Stimulated activated CD4-positive, alpha-beta T cell treated with anti-CD3 and anti-CD28 coated beads, Interleukin-12 subunit alpha, Interleukin-12 subunit beta, amount 100 ng/mL, for 48 hours (primary cell): ENCODE measurements around the gene TENM4.

ENCODE experiments used
- DNase-seq, 3 donors: peaks; one replicate each; pipeline ENCODE4 v3.0.0-alpha.2; 2020; ENCODE audit warnings: low read depth in 2 of 3, low spot score in 1 of 3

The TENM4 gene

GRCh38 chr11:79186669-79187068 lies 254.2 kb downstream of the TENM4 start:
- no peak for DNase-seq

DNA sequence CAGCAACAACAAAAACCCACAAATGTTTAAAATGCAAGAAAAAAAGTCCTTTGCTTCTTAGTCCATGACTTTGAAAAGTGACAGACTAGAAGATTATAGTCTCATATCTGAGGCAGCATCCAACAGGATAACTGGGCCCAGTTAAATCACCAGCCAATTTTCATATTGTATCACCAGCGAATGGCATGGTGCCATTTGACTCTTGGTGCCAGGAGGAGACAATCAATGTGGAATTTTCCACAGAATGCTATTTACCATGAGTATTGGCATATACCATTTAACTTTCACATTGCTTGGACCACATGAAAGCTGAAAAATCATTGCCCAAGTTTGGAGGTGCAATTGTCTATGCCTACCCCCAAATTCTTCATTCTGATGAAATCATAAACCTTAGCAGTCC lies 255.5 kb downstream of the TENM4 start:
- no peak for DNase-seq

- DNase-seq, result no peak
Measured at GRCh38 chr11:79184285-79184684, 256.5 kb downstream of the TENM4 start.

GRCh38 chr11:79182794-79183193 lies 258.0 kb downstream of the TENM4 start:
- no peak for DNase-seq

DNA sequence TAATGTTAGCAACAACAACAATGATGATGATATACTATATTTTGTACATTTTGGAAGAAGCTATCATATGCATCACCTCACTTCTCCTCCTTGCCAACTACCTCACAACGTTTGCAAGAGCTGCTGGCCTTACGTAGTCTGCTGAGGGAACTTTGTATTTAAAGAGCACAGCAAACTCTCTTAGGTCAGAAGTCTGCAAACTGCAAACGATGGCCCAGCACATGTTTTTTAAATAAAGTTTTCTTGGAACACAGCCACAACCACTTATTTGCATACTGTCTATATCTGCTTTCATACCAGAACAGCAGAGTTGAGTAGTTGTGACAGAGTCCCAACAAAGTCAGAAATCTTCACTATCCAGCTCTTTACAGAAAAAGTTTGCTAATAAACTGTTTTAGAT lies 261.7 kb downstream of the TENM4 start:
- DNase-seq, result no peak

DNA sequence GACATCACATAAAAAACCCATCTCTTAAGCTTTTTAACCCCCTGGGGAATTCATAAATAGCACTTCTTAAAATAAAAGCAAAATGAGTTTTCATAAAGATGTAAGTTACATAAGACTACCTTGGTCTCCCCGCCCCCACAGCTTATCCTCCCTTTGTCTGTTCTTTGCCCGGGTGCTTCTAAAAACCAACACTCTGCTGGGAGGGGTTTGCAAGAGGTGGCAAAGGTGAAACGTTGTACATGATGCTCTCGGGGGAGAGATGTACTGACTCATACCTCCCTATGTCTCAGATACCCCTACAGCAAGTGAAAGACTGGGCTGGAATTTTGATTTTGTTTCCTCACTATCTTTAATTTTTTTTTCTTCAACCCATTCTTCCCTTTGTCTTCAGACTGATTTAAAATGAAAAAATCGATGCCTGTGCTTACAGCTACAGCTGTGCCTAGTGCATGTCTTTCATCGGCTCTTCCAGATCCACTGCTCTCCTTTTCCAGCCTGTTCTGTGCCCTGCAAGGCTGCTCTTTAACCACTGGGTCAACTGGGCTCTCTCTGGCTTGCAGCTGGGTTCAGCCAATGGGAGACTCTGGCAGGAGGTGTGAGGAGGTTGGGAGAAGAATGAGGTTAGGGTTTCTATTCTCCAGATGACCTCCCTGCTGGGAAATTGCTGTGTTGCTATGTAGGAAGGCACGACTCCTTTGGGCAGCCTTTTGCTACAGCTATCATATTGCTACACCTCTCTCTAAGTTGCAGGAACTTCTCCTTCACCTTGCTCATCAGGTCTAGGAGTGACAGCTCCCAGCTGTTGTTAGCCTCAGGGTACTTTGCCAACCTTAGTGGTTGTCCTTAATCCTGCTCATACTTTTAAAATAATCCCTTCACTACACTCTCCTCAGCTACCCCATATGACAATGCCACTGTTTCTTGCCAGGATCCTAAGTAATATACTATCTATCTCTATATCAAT lies 266.5 kb downstream of the TENM4 start:
- no peak for DNase-seq

GRCh38 chr11:79173615-79174014 lies 267.2 kb downstream of the TENM4 start:
- no peak for DNase-seq

DNA sequence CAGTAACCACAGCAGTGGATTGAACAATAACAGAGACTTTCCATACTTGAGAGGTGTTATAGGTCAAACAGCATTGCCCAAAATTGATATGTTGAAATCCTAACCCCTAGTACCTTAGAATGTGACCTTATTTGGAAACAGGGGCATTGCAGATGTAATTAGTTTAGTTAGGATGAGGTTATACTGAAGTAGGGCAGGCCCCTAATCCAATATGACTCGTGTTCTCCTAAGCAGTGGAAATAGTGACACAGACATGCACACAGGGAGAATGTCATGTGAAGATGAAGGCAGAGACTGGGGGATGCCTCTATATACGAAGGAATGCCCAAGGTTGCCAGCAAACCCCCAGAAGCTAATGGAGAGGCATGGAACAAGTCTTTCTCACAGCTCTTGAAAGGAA lies 270.5 kb downstream of the TENM4 start:
- DNase-seq, result no peak

DNA sequence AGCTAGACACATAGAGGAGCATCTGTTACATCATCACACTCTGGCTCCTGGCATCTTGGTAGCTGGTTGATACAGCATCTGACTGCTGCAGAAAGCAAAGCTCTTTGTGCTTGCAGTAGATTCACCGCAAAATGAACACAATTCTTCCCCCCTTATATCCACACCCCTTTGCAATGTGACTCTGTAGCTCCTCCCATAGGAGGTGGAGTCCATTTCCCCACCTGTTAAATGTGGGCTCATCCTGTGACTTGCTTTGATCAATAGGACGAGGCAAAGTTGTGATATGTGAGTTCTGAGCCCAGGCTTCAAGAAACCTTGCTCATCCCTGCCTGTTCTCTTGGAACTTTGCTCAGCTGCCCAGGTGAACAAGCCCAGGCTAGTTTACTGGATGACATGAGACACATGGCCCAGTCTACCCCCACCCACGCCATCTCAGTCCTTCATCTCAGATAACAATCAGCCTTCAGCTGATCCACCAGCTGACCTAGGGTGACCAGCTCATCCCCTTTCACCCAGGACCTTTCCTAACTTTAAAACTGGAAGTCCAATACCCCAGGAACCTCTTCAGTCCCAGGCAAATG lies 272.2 kb downstream of the TENM4 start:
- no peak for DNase-seq

DNA sequence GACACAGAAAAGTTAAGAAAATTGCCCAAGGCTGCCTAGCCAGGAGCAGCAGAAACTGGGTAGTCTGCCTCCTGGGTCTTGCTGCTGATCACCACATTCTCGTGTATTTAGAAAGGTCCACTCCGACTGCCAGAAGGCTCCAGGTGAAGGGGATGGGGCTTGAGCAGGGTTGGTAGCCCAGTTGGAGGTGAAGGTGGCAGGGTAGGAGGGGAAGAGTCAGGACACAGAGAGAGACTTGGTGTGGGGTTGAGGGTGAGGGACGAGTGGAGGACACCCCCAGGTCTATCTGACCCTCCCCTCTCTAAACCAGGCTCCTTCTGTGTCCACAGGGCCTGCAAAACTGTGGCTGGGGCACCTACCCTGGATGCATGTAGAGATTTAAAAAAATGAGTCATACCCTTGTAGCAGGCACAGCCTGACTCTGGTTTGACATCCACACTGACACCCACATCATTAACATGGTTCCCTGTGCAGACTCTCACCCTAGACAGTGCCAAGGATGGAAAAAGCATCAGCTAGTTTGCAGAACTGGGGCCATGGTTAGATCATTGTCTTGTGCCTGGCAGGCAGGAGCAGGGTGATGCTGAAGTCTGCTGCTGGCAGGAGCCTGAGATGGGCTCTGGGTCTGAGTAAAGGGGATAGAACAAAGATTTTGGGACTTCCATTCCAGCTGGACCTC lies 273.2 kb downstream of the TENM4 start:
- DNase-seq, result no peak

GRCh38 chr11:79165908-79166307 lies 274.9 kb downstream of the TENM4 start:
- DNase-seq, result no peak

DNA sequence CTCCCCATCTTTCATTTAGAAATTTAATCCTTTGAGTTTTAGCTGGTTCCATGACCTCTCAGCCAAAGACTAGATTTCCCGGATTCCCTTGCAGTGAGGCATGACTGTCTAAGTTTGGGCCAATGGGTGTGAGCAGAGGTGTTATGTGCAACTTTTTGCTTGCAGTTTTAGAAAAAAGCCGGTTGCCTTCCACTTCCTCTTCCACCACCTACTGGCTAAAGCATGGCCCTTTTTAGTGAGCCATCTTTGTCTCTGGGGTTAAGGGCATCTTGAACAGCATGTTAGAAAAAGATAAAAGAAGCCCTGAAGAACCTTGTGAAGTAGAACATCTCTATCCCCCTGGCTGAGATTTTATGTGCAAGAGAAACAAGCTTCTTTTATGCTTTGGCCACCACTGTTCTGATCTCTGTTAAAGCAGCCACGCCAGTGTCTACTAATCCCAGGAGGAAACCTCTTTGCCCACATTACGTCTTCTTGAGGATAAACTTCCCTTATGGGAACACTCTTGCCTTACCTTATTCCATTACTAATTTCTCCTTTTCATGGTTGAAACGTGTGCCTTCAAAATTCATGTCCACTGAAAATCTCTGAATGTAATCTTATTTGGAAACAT lies 279.9 kb downstream of the TENM4 start:
- DNase-seq, result no peak

- no peak for DNase-seq
Measured at GRCh38 chr11:79159657-79160450, 281.0 kb downstream of the TENM4 start.

GRCh38 chr11:79157738-79158137 lies 283.1 kb downstream of the TENM4 start:
- DNase-seq, result no peak

DNA sequence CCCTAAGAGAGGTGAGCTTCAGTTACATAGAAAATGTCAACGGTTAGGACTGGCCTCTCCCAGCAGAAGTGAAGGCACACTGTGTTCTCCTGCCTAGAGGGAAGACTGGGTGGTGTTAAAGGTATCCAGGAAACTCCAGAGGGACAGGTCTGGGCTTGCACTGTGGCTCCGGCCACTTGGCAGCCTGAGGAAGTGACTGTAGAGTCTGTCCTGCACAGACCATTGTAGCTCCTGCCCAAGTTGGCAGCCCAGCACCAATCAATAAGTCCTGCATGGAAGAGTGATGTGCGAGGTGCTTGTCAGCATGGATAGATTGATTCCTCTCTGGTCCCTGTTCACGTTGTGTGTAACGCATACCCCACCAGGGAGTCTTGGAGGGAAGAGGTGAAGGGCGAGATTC lies 284.8 kb downstream of the TENM4 start:
- DNase-seq, result no peak

- DNase-seq, result no peak
Measured at GRCh38 chr11:79155237-79155636, 285.6 kb downstream of the TENM4 start.

DNA sequence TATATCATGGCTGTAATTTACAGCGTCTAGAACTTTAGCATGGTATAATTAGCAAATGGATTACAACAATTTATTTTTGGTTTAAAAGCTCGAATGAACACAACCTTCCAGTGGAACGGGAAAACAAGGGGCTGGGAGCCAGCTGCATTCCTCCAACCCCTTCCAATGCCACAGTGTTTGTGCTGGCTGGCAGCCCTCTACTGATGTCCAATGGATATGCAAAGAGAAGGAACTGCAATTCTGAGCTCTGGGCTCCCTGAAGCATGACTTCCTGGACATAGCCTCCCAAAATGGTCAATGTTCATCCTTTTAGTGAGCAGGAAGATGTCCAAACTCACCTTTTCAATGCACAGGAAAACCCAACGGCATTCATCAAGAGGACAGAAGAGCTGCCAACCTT lies 288.3 kb downstream of the TENM4 start:
- DNase-seq, result no peak

DNA sequence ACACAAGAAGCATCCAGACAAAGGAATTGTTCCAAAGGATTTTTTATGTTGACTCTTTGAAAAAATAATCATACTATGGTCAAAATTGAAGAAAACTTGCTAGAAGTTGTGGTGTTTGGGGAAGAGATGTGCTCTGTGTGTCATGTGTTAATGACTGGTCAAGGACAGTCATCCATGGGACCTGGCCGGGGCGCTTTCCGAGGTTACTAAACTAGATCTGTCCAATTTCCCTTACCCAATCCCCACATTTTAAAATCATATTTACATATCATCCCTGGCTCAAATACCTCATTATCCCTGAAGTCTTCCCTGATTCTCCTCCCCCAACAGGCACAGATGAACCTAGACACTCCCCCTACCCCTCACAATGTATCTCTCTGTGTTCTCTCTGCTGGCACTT lies 289.4 kb downstream of the TENM4 start:
- no peak for DNase-seq

- DNase-seq, result no peak
Measured at GRCh38 chr11:79150966-79151365, 289.9 kb downstream of the TENM4 start.

GRCh38 chr11:79150320-79150719 lies 290.5 kb downstream of the TENM4 start:
- DNase-seq, result no peak

- no peak for DNase-seq
Measured at GRCh38 chr11:79147731-79148130, 293.1 kb downstream of the TENM4 start.
